G401 (cell line): ENCODE data around the gene CSNK1G3. TPM values are rescaled to one million over a fixed set of nuclear protein-coding genes. Genes with fewer than 3 reads are reported as not detected.

ENCODE experiments used
- DNase-seq: peaks from one replicate; pipeline ENCODE4 v3.0.0-alpha.2; 2015; ENCODE audit warnings: low spot score
- in situ Hi-C: cut with HindIII; loops from 2 replicates; pipeline ENCODE4 v1.10.0; 2016; ENCODE audit warnings: low sequenced_read_pairs, mixed read lengths
- total RNA-seq: library from RNA; depleted of rRNA; stranded (reverse); fragments of >200 nt; shearing (Covaris generic); gene quantifications from 2 replicates; pipeline ENCODE4 v1.2.3, GENCODE V29; 2014

CSNK1G3 gene
- total RNA-seq, 1 experiment from 2014 or later = 30.0 TPM

GRCh38 chr5:123511290-123511647 lies 708 bp upstream of the CSNK1G3 start:
- in situ Hi-C loops = no loop called here

GRCh38 chr5:123512611-123513461 lies 859 bp downstream of the CSNK1G3 start:
- in situ Hi-C loops = no loop called here
- peak; percentile 52 for DNase-seq

More at GRCh38 chr5:123511290-123511647, 708 bp upstream of the CSNK1G3 start:
- no peak for DNase-seq

GRCh38 chr5:123514615-123515355 lies 2.8 kb downstream of the CSNK1G3 start:
- no peak for DNase-seq
- in situ Hi-C loops = no loop called here

- in situ Hi-C loops = no loop called here
- DNase-seq = no peak
Observed at GRCh38 chr5:123515904-123516303, 3.9 kb downstream of the CSNK1G3 start.

- in situ Hi-C loops = no loop called here
- DNase-seq = no peak
Observed at GRCh38 chr5:123517476-123517875, 5.5 kb downstream of the CSNK1G3 start.

GRCh38 chr5:123518111-123518510 lies 6.1 kb downstream of the CSNK1G3 start:
- DNase-seq = no peak
- in situ Hi-C loops = no loop called here

GRCh38 chr5:123520677-123521247 lies 8.8 kb downstream of the CSNK1G3 start:
- in situ Hi-C loops = no loop called here
- DNase-seq = no peak

- in situ Hi-C loops = no loop called here
- DNase-seq = no peak
Observed at GRCh38 chr5:123524146-123524545, 12.2 kb downstream of the CSNK1G3 start.

GRCh38 chr5:123527190-123527589 lies 15.2 kb downstream of the CSNK1G3 start:
- DNase-seq = no peak
- in situ Hi-C loops = no loop called here

GRCh38 chr5:123528065-123528464 lies 16.1 kb downstream of the CSNK1G3 start:
- DNase-seq = no peak
- in situ Hi-C loops = no loop called here

GRCh38 chr5:123528878-123529277 lies 16.9 kb downstream of the CSNK1G3 start:
- DNase-seq = no peak
- in situ Hi-C loops = no loop called here

GRCh38 chr5:123530728-123531127 lies 18.8 kb downstream of the CSNK1G3 start:
- in situ Hi-C loops = no loop called here
- DNase-seq = peak; percentile 70

- in situ Hi-C loops = no loop called here
- no peak for DNase-seq
Observed at GRCh38 chr5:123535648-123536047, 23.7 kb downstream of the CSNK1G3 start.

- in situ Hi-C loops = no loop called here
- DNase-seq = no peak
Observed at GRCh38 chr5:123537256-123537655, 25.3 kb downstream of the CSNK1G3 start.

GRCh38 chr5:123537845-123538244 lies 25.9 kb downstream of the CSNK1G3 start:
- in situ Hi-C loops = no loop called here
- no peak for DNase-seq

GRCh38 chr5:123538670-123539459 lies 26.9 kb downstream of the CSNK1G3 start:
- DNase-seq = no peak
- in situ Hi-C loops = no loop called here

GRCh38 chr5:123540534-123540933 lies 28.6 kb downstream of the CSNK1G3 start:
- in situ Hi-C loops = no loop called here
- DNase-seq = no peak

- no peak for DNase-seq
- in situ Hi-C loops = no loop called here
Observed at GRCh38 chr5:123543438-123543837, 31.5 kb downstream of the CSNK1G3 start.

- DNase-seq = no peak
Observed at GRCh38 chr5:123545506-123545905, 33.5 kb downstream of the CSNK1G3 start.

More at GRCh38 chr5:123545506-123545905, 33.5 kb downstream of the CSNK1G3 start:
- in situ Hi-C loops = no loop called here
